HCT116 (cell line): Measurements from ENCODE around the gene DIP2B. TPM values are rescaled to one million over a fixed set of nuclear protein-coding genes. Genes with fewer than 3 reads are reported as not detected.

Source experiments
- ATAC-seq: fragments of 200-7000 bp; cut with Tn5 transposase; 2 replicates; pipeline ENCODE4 v1.9.1; 2020; ENCODE audit warnings: mild to moderate bottlenecking, moderate library complexity
- BruUV-seq: library from RNA; stranded (reverse); fragments of 400-500 nt; replicated peaks from 2 replicates; lab custom pipeline; 2021; lab: Mats Ljungman, UMichigan
- CTCF ChIA-PET: fragments of 300-600 bp; sonication (Branson Sonifier 250); formaldehyde crosslinking; loops from one replicate; lab custom pipeline; 2021; ENCODE audit warnings: antibody characterized with exemption; lab: Charles Lee
- POLR2A ChIA-PET: fragments of 300-600, 350-600 bp; sonication (Branson Sonifier 250); formaldehyde crosslinking; loops from one replicate; lab custom pipeline; 2021; ENCODE audit warnings: antibody characterized with exemption; lab: Charles Lee
- RAD21 ChIA-PET, 2 experiments: fragments of 300-600 bp; sonication (Branson Sonifier 250); formaldehyde crosslinking; loops; one replicate each; lab custom pipeline; 2023; ENCODE audit warnings: low total read pairs in 2 of 2; ENCODE audit not compliant: uncharacterized antibody in 2 of 2, unreplicated experiment in 2 of 2, low non-redundant PET in 1 of 2; lab: Charles Lee
- DNase-seq: peaks from one replicate; pipeline ENCODE4 v3.0.0-alpha.2; 2010; ENCODE audit warnings: low read depth, low spot score
- H2AFZ ChIP-seq: fragments of 200-600 bp; shearing (Covaris generic), sonication (generic); 2 replicates; pipeline ENCODE4 v1.6.1; 2017; ENCODE audit warnings: low read depth, mixed run types, mixed read lengths, antibody characterized with exemption, low read length; ENCODE audit not compliant: poor library complexity, severe bottlenecking
- H3K27ac ChIP-seq: 2 replicates; pipeline ENCODE4 v1.5.1; 2012; ENCODE audit warnings: low read depth, low read length
- H3K27me3 ChIP-seq: fragments of 200-600 bp; sonication (generic); 2 replicates; pipeline ENCODE4 v1.6.1; 2016; ENCODE audit warnings: mixed run types, low read length, mixed read lengths; ENCODE audit not compliant: insufficient read depth
- H3K36me3 ChIP-seq, 2 experiments: fragments of 200-500 bp in 1 of 2; fragments of 200-600 bp in 1 of 2; sonication (Bioruptor generic) in 1 of 2; sonication (generic) in 1 of 2; 2 replicates each; pipeline versions ENCODE4 v1.5.1 to v1.6.1; 2014 to 2016; ENCODE audit warnings: low read length in 2 of 2, inconsistent platforms in 1 of 2, mixed read lengths in 1 of 2, mixed run types in 1 of 2; ENCODE audit not compliant: insufficient read depth in 2 of 2, control insufficient read depth in 1 of 2
- H3K4me1 ChIP-seq, 2 experiments: fragments of 200-600 bp in 1 of 2; sonication (generic) in 1 of 2; 2 replicates each; pipeline versions ENCODE4 v1.5.1 to v1.6.1; 2012 to 2017; ENCODE audit warnings: low read length in 2 of 2, inconsistent platforms in 1 of 2, mild to moderate bottlenecking in 1 of 2, mixed read lengths in 1 of 2, mixed run types in 1 of 2, moderate library complexity in 1 of 2; ENCODE audit not compliant: insufficient read depth in 2 of 2, control insufficient read depth in 1 of 2
- H3K4me2 ChIP-seq: fragments of 200-600 bp; sonication (generic); 2 replicates; pipeline ENCODE4 v1.6.1; 2017; ENCODE audit warnings: mixed run types, low read length, mixed read lengths
- H3K4me3 ChIP-seq, 2 experiments: fragments of 200-600 bp in 1 of 2; sonication (generic) in 1 of 2; replicated peaks in 1 of 2; 2 replicates each; pipeline ENCODE4 v1.5.1; 2011 to 2016; ENCODE audit warnings: low read length in 2 of 2, control low read depth in 1 of 2, low read depth in 1 of 2, mild to moderate bottlenecking in 1 of 2, mixed read lengths in 1 of 2, mixed run types in 1 of 2
- H3K79me2 ChIP-seq: fragments of 200-600 bp; sonication (generic); 2 replicates; pipeline ENCODE4 v1.6.1; 2017; ENCODE audit warnings: mild to moderate bottlenecking, mixed run types, low read length, moderate library complexity, mixed read lengths; ENCODE audit not compliant: insufficient read depth
- H3K9ac ChIP-seq: fragments of 200-600 bp; sonication (generic); 2 replicates; pipeline ENCODE4 v1.6.1; 2016; ENCODE audit warnings: low read length, mixed read lengths
- H3K9me2 ChIP-seq: fragments of 200-600 bp; sonication (generic), shearing (Covaris generic); 2 replicates; pipeline ENCODE4 v1.6.1; 2017; ENCODE audit warnings: mixed run types, mild to moderate bottlenecking, moderate library complexity; ENCODE audit not compliant: insufficient read depth
- H3K9me3 ChIP-seq, 2 experiments: fragments of 200-500 bp in 1 of 2; fragments of 200-600 bp in 1 of 2; sonication (Bioruptor generic) in 1 of 2; sonication (generic) in 1 of 2; 2 replicates each; pipeline ENCODE4 v1.6.1; 2014 to 2017; ENCODE audit warnings: low read length in 2 of 2, mixed read lengths in 2 of 2, inconsistent platforms in 1 of 2, low read depth in 1 of 2, mild to moderate bottlenecking in 1 of 2, mixed run types in 1 of 2, moderate library complexity in 1 of 2; ENCODE audit not compliant: control insufficient read depth in 1 of 2, insufficient read depth in 1 of 2
- H4K20me1 ChIP-seq: fragments of 200-600 bp; sonication (generic), shearing (Covaris generic); 2 replicates; pipeline ENCODE4 v1.6.1; 2017; ENCODE audit warnings: mixed run types, mild to moderate bottlenecking, moderate library complexity; ENCODE audit not compliant: insufficient read depth
- CBX3 ChIP-seq: IDR thresholded peaks from 2 replicates; pipeline ENCODE4 v1.6.1; 2012; ENCODE audit warnings: low read depth
- EGR1 ChIP-seq: IDR thresholded peaks from 2 replicates; pipeline ENCODE4 v1.6.1; 2012; ENCODE audit warnings: low read depth
- EZH2phosphoT487 ChIP-seq: fragments of 200-600 bp; IDR thresholded peaks from 2 replicates; pipeline ENCODE4 v1.6.1; 2018; ENCODE audit warnings: antibody characterized with exemption, borderline replicate concordance
- FOSL1 ChIP-seq: IDR thresholded peaks from 2 replicates; pipeline ENCODE4 v1.6.1; 2012; ENCODE audit warnings: low read depth
- JUND ChIP-seq: IDR thresholded peaks from 2 replicates; pipeline ENCODE4 v1.6.1; 2012
- RAD21 ChIP-seq: IDR thresholded peaks from 2 replicates; pipeline ENCODE4 v1.6.1; 2012; ENCODE audit warnings: low read depth, mild to moderate bottlenecking
- TCF7L2 ChIP-seq: IDR thresholded peaks from 2 replicates; pipeline ENCODE4 v1.7.0; 2011; ENCODE audit warnings: borderline replicate concordance, inconsistent platforms; ENCODE audit not compliant: insufficient read depth, insufficient read length; ENCODE audit errors: extremely low read depth
- ZNF274 ChIP-seq: fragments of 200-500 bp; sonication (Bioruptor generic); IDR thresholded peaks from 2 replicates; pipeline ENCODE4 v1.6.1; 2014; ENCODE audit warnings: mild to moderate bottlenecking, low read depth, low read length, inconsistent platforms
- intact Hi-C: fragments of 100-400 bp; cut with micrococcal nuclease; formaldehyde crosslinking; loops from 2 replicates; pipeline ENCODE4 v1.10.0; 2022
- total RNA-seq: library from RNA; stranded (reverse); gene quantifications from one replicate; pipeline ENCODE4 v1.2.1, GENCODE V29; 2021; ENCODE audit not compliant: unreplicated experiment
- TF ChIP-seq, protein P1 (sequence below): IDR thresholded peaks from 2 replicates; pipeline ENCODE4 v1.6.1; 2012
- TF ChIP-seq, protein P2 (sequence below): IDR thresholded peaks from 2 replicates; pipeline ENCODE4 v1.6.1; 2012; ENCODE audit warnings: low read depth

DIP2B gene
- total RNA-seq, 1 experiment from 2014 or later: 32.3 TPM

DNA sequence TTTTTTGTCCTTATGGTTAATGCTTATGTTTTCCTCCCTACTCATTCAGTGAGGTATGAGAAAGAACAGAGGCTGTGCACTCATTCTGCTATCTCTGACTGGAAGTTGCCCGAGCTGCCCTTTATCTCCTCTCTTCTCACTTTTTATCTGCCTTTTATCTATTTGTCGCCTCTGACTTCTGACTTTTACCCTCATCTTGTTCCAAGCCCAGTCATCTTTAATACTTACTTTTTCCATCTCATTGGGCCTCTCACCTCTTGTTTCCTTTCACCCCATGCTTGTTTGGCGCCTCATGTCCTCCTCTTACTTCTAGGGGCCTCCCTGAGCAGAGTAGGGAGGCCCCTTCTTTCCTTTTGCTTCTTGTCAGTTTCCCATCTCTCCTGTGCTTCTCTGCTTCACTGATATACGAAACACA, 50.7 kb downstream of the DIP2B start:
- H3K79me2 ChIP-seq: peaks cover 78% of the 10 kb centered on the region
- ChIA-PET RAD21 (no interaction called here), CTCF (no interaction called here), POLR2A (no interaction called here)
- no peak overlapping the region for H3K4me3 ChIP-seq
- intact Hi-C loops: no loop called here
- ATAC-seq (no peak), DNase-seq (no peak)
- no peaks in the 10 kb centered on the region for H3K9me2 ChIP-seq
- H3K4me2 ChIP-seq: peak overlapping the region; percentile 68
- H3K9ac ChIP-seq: peak overlapping the region; percentile 31
- H2AFZ ChIP-seq: no peak overlapping the region
- H3K36me3 ChIP-seq: no peaks in the 10 kb centered on the region
- no TSS peak for BruUV-seq
- no peak for TF ChIP-seq EGR1
- TF ChIP-seq CBX3: no peak
- TF ChIP-seq EZH2phosphoT487: no peak
- no peak for TF ChIP-seq ZNF274
- no peak for TF ChIP-seq TCF7L2
- no peak for TF ChIP-seq RAD21
- no peak for TF ChIP-seq FOSL1
- TF ChIP-seq, protein P1, sequence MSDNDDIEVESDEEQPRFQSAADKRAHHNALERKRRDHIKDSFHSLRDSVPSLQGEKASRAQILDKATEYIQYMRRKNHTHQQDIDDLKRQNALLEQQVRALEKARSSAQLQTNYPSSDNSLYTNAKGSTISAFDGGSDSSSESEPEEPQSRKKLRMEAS: no peak
- TF ChIP-seq JUND: no peak
- TF ChIP-seq, protein P2, sequence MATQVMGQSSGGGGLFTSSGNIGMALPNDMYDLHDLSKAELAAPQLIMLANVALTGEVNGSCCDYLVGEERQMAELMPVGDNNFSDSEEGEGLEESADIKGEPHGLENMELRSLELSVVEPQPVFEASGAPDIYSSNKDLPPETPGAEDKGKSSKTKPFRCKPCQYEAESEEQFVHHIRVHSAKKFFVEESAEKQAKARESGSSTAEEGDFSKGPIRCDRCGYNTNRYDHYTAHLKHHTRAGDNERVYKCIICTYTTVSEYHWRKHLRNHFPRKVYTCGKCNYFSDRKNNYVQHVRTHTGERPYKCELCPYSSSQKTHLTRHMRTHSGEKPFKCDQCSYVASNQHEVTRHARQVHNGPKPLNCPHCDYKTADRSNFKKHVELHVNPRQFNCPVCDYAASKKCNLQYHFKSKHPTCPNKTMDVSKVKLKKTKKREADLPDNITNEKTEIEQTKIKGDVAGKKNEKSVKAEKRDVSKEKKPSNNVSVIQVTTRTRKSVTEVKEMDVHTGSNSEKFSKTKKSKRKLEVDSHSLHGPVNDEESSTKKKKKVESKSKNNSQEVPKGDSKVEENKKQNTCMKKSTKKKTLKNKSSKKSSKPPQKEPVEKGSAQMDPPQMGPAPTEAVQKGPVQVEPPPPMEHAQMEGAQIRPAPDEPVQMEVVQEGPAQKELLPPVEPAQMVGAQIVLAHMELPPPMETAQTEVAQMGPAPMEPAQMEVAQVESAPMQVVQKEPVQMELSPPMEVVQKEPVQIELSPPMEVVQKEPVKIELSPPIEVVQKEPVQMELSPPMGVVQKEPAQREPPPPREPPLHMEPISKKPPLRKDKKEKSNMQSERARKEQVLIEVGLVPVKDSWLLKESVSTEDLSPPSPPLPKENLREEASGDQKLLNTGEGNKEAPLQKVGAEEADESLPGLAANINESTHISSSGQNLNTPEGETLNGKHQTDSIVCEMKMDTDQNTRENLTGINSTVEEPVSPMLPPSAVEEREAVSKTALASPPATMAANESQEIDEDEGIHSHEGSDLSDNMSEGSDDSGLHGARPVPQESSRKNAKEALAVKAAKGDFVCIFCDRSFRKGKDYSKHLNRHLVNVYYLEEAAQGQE: no peak
- no peaks in the 10 kb centered on the region for H3K9me3 ChIP-seq
- H4K20me1 ChIP-seq: no peaks in the 10 kb centered on the region
- no peaks in the 10 kb centered on the region for H3K27me3 ChIP-seq
- H3K27ac ChIP-seq: peak overlapping the region; percentile 94; the same call in 1 of the 2 replicates
- peaks cover 37 to 68% of the 10 kb centered on the region in 2 experiments for H3K4me1 ChIP-seq
